Measurements from ENCODE around the gene PPP6R1. TPM values are rescaled to one million over a fixed set of nuclear protein-coding genes. Genes with fewer than 3 reads are reported as not detected.

The PPP6R1 gene
- total and polyA plus RNA-seq, 2 of the 13 experiments (the other 11 are each of a cell fraction or from before 2014, with no cell fraction given), result 25.8 to 54.0 TPM

GRCh38 chr19:55209693-55210472, 48.9 kb downstream of the PPP6R1 start (continued):
- TF ChIP-seq BRF2 (CRISPR knock-in tag; IDR thresholded peaks at IDR 0.05) (no peak), SOX6 (IDR thresholded peaks at IDR 0.05) (no peak), SOX6 (CRISPR knock-in tag; IDR thresholded peaks at IDR 0.05) (peak; percentile 92), MBD4 (IDR thresholded peaks at IDR 0.05; ENCODE audit: borderline replicate concordance, low read length) (no peak), ZNF510 (CRISPR knock-in tag; IDR thresholded peaks at IDR 0.05; ENCODE audit: low read depth) (no peak), ZNF644 (CRISPR knock-in tag; IDR thresholded peaks at IDR 0.05; ENCODE audit: low read depth) (no peak), ZNF878 (CRISPR knock-in tag; IDR thresholded peaks at IDR 0.05) (peak; percentile 25; the same call in 1 of the 2 replicates), ZNF616 (CRISPR knock-in tag; IDR thresholded peaks at IDR 0.05; ENCODE audit: low read depth) (peak; percentile 58; the same call in 1 of the 2 replicates), PTBP1 (IDR thresholded peaks at IDR 0.05; ENCODE audit: low read depth, low read length, poor library complexity, severe bottlenecking) (peak; percentile 53), ZNF431 (CRISPR knock-in tag; IDR thresholded peaks at IDR 0.05; ENCODE audit: borderline replicate concordance, low read depth) (peak; percentile 16; the same call in 1 of the 2 replicates), AHR (CRISPR knock-in tag; IDR thresholded peaks at IDR 0.05) (peak; percentile 67; the same call in 1 of the 2 replicates), ZFYVE20 (CRISPR knock-in tag; IDR thresholded peaks at IDR 0.05; ENCODE audit: borderline replicate concordance, low read depth) (no peak), HHEX (CRISPR knock-in tag; IDR thresholded peaks at IDR 0.05) (no peak), ZNF577 (CRISPR knock-in tag; IDR thresholded peaks at IDR 0.05; ENCODE audit: borderline replicate concordance, low read depth) (no peak)
- TF ChIP-seq, protein P1, sequence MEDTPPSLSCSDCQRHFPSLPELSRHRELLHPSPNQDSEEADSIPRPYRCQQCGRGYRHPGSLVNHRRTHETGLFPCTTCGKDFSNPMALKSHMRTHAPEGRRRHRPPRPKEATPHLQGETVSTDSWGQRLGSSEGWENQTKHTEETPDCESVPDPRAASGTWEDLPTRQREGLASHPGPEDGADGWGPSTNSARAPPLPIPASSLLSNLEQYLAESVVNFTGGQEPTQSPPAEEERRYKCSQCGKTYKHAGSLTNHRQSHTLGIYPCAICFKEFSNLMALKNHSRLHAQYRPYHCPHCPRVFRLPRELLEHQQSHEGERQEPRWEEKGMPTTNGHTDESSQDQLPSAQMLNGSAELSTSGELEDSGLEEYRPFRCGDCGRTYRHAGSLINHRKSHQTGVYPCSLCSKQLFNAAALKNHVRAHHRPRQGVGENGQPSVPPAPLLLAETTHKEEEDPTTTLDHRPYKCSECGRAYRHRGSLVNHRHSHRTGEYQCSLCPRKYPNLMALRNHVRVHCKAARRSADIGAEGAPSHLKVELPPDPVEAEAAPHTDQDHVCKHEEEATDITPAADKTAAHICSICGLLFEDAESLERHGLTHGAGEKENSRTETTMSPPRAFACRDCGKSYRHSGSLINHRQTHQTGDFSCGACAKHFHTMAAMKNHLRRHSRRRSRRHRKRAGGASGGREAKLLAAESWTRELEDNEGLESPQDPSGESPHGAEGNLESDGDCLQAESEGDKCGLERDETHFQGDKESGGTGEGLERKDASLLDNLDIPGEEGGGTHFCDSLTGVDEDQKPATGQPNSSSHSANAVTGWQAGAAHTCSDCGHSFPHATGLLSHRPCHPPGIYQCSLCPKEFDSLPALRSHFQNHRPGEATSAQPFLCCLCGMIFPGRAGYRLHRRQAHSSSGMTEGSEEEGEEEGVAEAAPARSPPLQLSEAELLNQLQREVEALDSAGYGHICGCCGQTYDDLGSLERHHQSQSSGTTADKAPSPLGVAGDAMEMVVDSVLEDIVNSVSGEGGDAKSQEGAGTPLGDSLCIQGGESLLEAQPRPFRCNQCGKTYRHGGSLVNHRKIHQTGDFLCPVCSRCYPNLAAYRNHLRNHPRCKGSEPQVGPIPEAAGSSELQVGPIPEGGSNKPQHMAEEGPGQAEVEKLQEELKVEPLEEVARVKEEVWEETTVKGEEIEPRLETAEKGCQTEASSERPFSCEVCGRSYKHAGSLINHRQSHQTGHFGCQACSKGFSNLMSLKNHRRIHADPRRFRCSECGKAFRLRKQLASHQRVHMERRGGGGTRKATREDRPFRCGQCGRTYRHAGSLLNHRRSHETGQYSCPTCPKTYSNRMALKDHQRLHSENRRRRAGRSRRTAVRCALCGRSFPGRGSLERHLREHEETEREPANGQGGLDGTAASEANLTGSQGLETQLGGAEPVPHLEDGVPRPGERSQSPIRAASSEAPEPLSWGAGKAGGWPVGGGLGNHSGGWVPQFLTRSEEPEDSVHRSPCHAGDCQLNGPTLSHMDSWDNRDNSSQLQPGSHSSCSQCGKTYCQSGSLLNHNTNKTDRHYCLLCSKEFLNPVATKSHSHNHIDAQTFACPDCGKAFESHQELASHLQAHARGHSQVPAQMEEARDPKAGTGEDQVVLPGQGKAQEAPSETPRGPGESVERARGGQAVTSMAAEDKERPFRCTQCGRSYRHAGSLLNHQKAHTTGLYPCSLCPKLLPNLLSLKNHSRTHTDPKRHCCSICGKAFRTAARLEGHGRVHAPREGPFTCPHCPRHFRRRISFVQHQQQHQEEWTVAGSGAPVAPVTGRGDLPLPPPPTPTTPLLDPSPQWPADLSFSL (CRISPR knock-in tag; IDR thresholded peaks at IDR 0.05), result no peak
- TF ChIP-seq, protein P2, sequence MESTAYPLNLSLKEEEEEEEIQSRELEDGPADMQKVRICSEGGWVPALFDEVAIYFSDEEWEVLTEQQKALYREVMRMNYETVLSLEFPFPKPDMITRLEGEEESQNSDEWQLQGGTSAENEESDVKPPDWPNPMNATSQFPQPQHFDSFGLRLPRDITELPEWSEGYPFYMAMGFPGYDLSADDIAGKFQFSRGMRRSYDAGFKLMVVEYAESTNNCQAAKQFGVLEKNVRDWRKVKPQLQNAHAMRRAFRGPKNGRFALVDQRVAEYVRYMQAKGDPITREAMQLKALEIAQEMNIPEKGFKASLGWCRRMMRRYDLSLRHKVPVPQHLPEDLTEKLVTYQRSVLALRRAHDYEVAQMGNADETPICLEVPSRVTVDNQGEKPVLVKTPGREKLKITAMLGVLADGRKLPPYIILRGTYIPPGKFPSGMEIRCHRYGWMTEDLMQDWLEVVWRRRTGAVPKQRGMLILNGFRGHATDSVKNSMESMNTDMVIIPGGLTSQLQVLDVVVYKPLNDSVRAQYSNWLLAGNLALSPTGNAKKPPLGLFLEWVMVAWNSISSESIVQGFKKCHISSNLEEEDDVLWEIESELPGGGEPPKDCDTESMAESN (CRISPR knock-in tag; conservative IDR thresholded peaks at IDR 0.05), result 0 out of 2 replicates have a peak, but pooled peaks have one; percentile 22
- TF ChIP-seq, protein P3, sequence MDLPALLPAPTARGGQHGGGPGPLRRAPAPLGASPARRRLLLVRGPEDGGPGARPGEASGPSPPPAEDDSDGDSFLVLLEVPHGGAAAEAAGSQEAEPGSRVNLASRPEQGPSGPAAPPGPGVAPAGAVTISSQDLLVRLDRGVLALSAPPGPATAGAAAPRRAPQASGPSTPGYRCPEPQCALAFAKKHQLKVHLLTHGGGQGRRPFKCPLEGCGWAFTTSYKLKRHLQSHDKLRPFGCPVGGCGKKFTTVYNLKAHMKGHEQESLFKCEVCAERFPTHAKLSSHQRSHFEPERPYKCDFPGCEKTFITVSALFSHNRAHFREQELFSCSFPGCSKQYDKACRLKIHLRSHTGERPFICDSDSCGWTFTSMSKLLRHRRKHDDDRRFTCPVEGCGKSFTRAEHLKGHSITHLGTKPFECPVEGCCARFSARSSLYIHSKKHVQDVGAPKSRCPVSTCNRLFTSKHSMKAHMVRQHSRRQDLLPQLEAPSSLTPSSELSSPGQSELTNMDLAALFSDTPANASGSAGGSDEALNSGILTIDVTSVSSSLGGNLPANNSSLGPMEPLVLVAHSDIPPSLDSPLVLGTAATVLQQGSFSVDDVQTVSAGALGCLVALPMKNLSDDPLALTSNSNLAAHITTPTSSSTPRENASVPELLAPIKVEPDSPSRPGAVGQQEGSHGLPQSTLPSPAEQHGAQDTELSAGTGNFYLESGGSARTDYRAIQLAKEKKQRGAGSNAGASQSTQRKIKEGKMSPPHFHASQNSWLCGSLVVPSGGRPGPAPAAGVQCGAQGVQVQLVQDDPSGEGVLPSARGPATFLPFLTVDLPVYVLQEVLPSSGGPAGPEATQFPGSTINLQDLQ (CRISPR knock-in tag; IDR thresholded peaks at IDR 0.05), result no peak
